Activated CD8-positive, alpha-beta memory T cell treated with anti-CD3 and anti-CD28 coated beads, Interleukin-2, amount 50 U/mL, for 1 hour (primary cell): ENCODE results near the gene PRR35.
"Not testable (repeated sequence)": the region's sequence is repeated elsewhere in the genome, so short reads cannot be mapped to it uniquely, and the experiment has no call there.

Source experiments
- DNase-seq: peaks from one replicate; pipeline ENCODE4 v3.0.0-alpha.2; 2020; ENCODE audit errors: extremely low read depth

PRR35 gene

GRCh38 chr16:593807-594206, 33.6 kb downstream of the PRR35 start:
- no peak for DNase-seq

- DNase-seq = no peak
Measured at GRCh38 chr16:595094-595528, 34.9 kb downstream of the PRR35 start.

GRCh38 chr16:595942-596735, 35.9 kb downstream of the PRR35 start:
- no peak for DNase-seq

- no peak for DNase-seq
Measured at GRCh38 chr16:596736-597060, 36.5 kb downstream of the PRR35 start.

- DNase-seq = not testable (repeated sequence)
Measured at GRCh38 chr16:597655-598054, 37.5 kb downstream of the PRR35 start.

- DNase-seq = no peak
Measured at GRCh38 chr16:598823-599739, 38.9 kb downstream of the PRR35 start.

GRCh38 chr16:600781-601180, 40.6 kb downstream of the PRR35 start:
- no peak for DNase-seq

- DNase-seq = no peak
Measured at GRCh38 chr16:603933-604332, 43.7 kb downstream of the PRR35 start.

GRCh38 chr16:606656-607307, 46.6 kb downstream of the PRR35 start:
- no peak for DNase-seq

- no peak for DNase-seq
Measured at GRCh38 chr16:608019-608418, 47.8 kb downstream of the PRR35 start.

GRCh38 chr16:609316-609715, 49.1 kb downstream of the PRR35 start:
- no peak for DNase-seq

- no peak for DNase-seq
Measured at GRCh38 chr16:609984-610383, 49.8 kb downstream of the PRR35 start.

GRCh38 chr16:610513-611381, 50.6 kb downstream of the PRR35 start:
- no peak for DNase-seq

- no peak for DNase-seq
Measured at GRCh38 chr16:615122-615521, 54.9 kb downstream of the PRR35 start.
